H1 (cell line): ENCODE measurements around the gene SASS6. TPM values are rescaled to one million over a fixed set of nuclear protein-coding genes. Genes with fewer than 3 reads are reported as not detected.

Experiments
- CTCF ChIA-PET: fragments of 300-600 bp; sonication (Branson Sonifier 250); formaldehyde crosslinking; loops from one replicate; lab custom pipeline; 2021; ENCODE audit not compliant: partially characterized antibody; lab: Charles Lee
- POLR2A ChIA-PET: fragments of 300-600 bp; sonication (Branson Sonifier 250); formaldehyde crosslinking; loops from one replicate; lab custom pipeline; 2021; ENCODE audit warnings: inconsistent platforms; ENCODE audit not compliant: partially characterized antibody; lab: Charles Lee
- DNase-seq, 2 experiments: peaks; one replicate each; pipeline versions ENCODE4 v3.0.0 to v3.0.0-alpha.2; 2010 to 2022; ENCODE audit warnings: low spot score in 2 of 2, low read depth in 1 of 2, mixed read lengths in 1 of 2
- FAIRE-seq: peaks from 2 replicates; lab custom pipeline; 2011; peaks lifted over from hg19 to GRCh38; lab: Jason Lieb, UNC
- H2AFZ ChIP-seq: 2 replicates; pipeline ENCODE4 v1.8.1; 2012; ENCODE audit warnings: low read length, inconsistent platforms
- H2AK5ac ChIP-seq: 2 replicates; pipeline ENCODE4 v1.6.1; 2013; ENCODE audit warnings: low read depth, low read length
- H2BK120ac ChIP-seq: replicated peaks from 2 replicates; pipeline ENCODE3; 2013; ENCODE audit warnings: low read depth, low read length, inconsistent platforms
- H2BK12ac ChIP-seq: 2 replicates; pipeline ENCODE4 v1.6.1; 2013; ENCODE audit warnings: low read depth, low read length
- H2BK15ac ChIP-seq: 2 replicates; pipeline ENCODE4 v1.6.1; 2013; ENCODE audit warnings: low read length
- H2BK20ac ChIP-seq: 2 replicates; pipeline ENCODE4 v1.6.1; 2013; ENCODE audit warnings: low read length
- H2BK5ac ChIP-seq: 2 replicates; pipeline ENCODE4 v1.6.1; 2013; ENCODE audit warnings: low read depth, low read length
- H3K14ac ChIP-seq: 2 replicates; pipeline ENCODE4 v1.6.1; 2013; ENCODE audit warnings: inconsistent platforms; ENCODE audit not compliant: insufficient read length
- H3K18ac ChIP-seq: 2 replicates; pipeline ENCODE4 v1.6.1; 2013; ENCODE audit warnings: low read length; ENCODE audit errors: extremely low read depth
- H3K23ac ChIP-seq: 2 replicates; pipeline ENCODE4 v1.6.1; 2013; ENCODE audit warnings: inconsistent platforms; ENCODE audit not compliant: insufficient read length
- H3K23me2 ChIP-seq: 2 replicates; pipeline ENCODE4 v1.6.1; 2013; ENCODE audit warnings: low read depth, low read length
- H3K27ac ChIP-seq: 2 replicates; pipeline ENCODE4 v1.6.1; 2011; ENCODE audit warnings: low read depth, low read length, inconsistent platforms
- H3K27me3 ChIP-seq, 4 experiments: replicated peaks in 1 of 4; 1 replicate in 1 of 4; 2 replicates in 3 of 4; pipeline versions ENCODE4 v1.6.1 to v1.8.1; 2011 to 2013; ENCODE audit warnings: low read length in 3 of 4, mild to moderate bottlenecking in 3 of 4, inconsistent platforms in 2 of 4, mixed read lengths in 2 of 4, moderate library complexity in 1 of 4; ENCODE audit not compliant: control insufficient read depth in 3 of 4, insufficient read depth in 3 of 4; ENCODE audit errors: extremely low read depth in 1 of 4
- H3K36me3 ChIP-seq, 4 experiments: 2 replicates each; pipeline versions ENCODE4 v1.6.1 to v1.8.1; 2011 to 2013; ENCODE audit warnings: mild to moderate bottlenecking in 4 of 4, low read length in 3 of 4, moderate library complexity in 2 of 4, control low read depth in 1 of 4, inconsistent platforms in 1 of 4; ENCODE audit not compliant: insufficient read depth in 4 of 4, control insufficient read depth in 2 of 4
- H3K4ac ChIP-seq: replicated peaks from 2 replicates; pipeline ENCODE3; 2013; ENCODE audit warnings: low read length, low read depth, mixed read lengths, inconsistent platforms; ENCODE audit not compliant: insufficient read length
- H3K4me1 ChIP-seq, 4 experiments: replicated peaks in 1 of 4; 1 replicate in 1 of 4; 2 replicates in 3 of 4; pipeline versions ENCODE4 v1.6.1 to v1.8.1; 2011 to 2013; ENCODE audit warnings: low read length in 3 of 4, inconsistent platforms in 2 of 4, mixed read lengths in 1 of 4; ENCODE audit not compliant: insufficient read depth in 4 of 4, control insufficient read depth in 3 of 4
- H3K4me2 ChIP-seq, 2 experiments: 2 replicates each; pipeline versions ENCODE4 v1.6.1 to v1.8.1; 2011 to 2013; ENCODE audit warnings: low read depth in 2 of 2, low read length in 2 of 2, control low read depth in 1 of 2, inconsistent platforms in 1 of 2, mild to moderate bottlenecking in 1 of 2; ENCODE audit not compliant: insufficient read depth in 1 of 2
- H3K4me3 ChIP-seq, 4 experiments: fragments of 200-600, 300-600 bp in 1 of 4; sonication (generic), shearing (Covaris generic), sonication (Bioruptor Twin) in 1 of 4; 2 replicates each; pipeline versions ENCODE4 v1.5.1 to v1.8.1; 2011 to 2016; ENCODE audit warnings: low read length in 4 of 4, low read depth in 3 of 4, control low read depth in 2 of 4, inconsistent platforms in 2 of 4, mild to moderate bottlenecking in 2 of 4, mixed read lengths in 1 of 4, moderate library complexity in 1 of 4; ENCODE audit not compliant: insufficient read depth in 2 of 4; ENCODE audit errors: extremely low read depth in 1 of 4
- H3K56ac ChIP-seq: replicated peaks from 2 replicates; pipeline ENCODE3; 2013; ENCODE audit warnings: low read depth, mild to moderate bottlenecking, mixed read lengths, low read length, inconsistent platforms; ENCODE audit not compliant: insufficient read length
- H3K79me1 ChIP-seq: 2 replicates; pipeline ENCODE4 v1.6.1; 2013; ENCODE audit warnings: low read depth, low read length, control low read depth
- H3K79me2 ChIP-seq, 2 experiments: 2 replicates each; pipeline versions ENCODE4 v1.6.1 to v1.8.1; 2012 to 2013; ENCODE audit warnings: low read length in 2 of 2, mild to moderate bottlenecking in 2 of 2, inconsistent platforms in 1 of 2; ENCODE audit not compliant: insufficient read depth in 2 of 2, control insufficient read depth in 1 of 2
- H3K9ac ChIP-seq, 4 experiments: replicated peaks in 1 of 4; 1 replicate in 1 of 4; 2 replicates in 3 of 4; pipeline versions ENCODE4 v1.6.1 to v1.8.1; 2011 to 2013; ENCODE audit warnings: low read depth in 3 of 4, low read length in 3 of 4, control low read depth in 2 of 4, mild to moderate bottlenecking in 2 of 4, moderate library complexity in 2 of 4, inconsistent platforms in 1 of 4; ENCODE audit errors: extremely low read depth in 1 of 4
- H3K9me3 ChIP-seq, 2 experiments: 2 replicates each; pipeline versions ENCODE4 v1.6.1 to v1.8.1; 2012 to 2013; ENCODE audit warnings: mild to moderate bottlenecking in 2 of 2, moderate library complexity in 2 of 2, control low read depth in 1 of 2, inconsistent platforms in 1 of 2, low read depth in 1 of 2, low read length in 1 of 2, mixed read lengths in 1 of 2; ENCODE audit not compliant: insufficient read depth in 2 of 2
- H4K20me1 ChIP-seq, 2 experiments: replicated peaks in 1 of 2; 2 replicates each; pipeline versions ENCODE3 to v1.8.1; 2011 to 2013; ENCODE audit warnings: inconsistent platforms in 2 of 2, low read length in 2 of 2, mild to moderate bottlenecking in 1 of 2; ENCODE audit not compliant: insufficient read depth in 2 of 2, control insufficient read depth in 1 of 2
- H4K5ac ChIP-seq: 2 replicates; pipeline ENCODE4 v1.6.1; 2013; ENCODE audit warnings: low read length, low read depth, mixed read lengths, inconsistent platforms; ENCODE audit not compliant: insufficient read length
- H4K8ac ChIP-seq: 2 replicates; pipeline ENCODE4 v1.8.0; 2013; ENCODE audit warnings: mild to moderate bottlenecking, moderate library complexity, low read length, inconsistent platforms; ENCODE audit not compliant: insufficient read depth; ENCODE audit errors: extremely low read depth
- H4K91ac ChIP-seq: replicated peaks from 2 replicates; pipeline ENCODE3; 2013; ENCODE audit warnings: low read length, mixed read lengths, inconsistent platforms; ENCODE audit not compliant: insufficient read length
- ATF3 ChIP-seq: IDR thresholded peaks from 2 replicates; pipeline ENCODE4 v1.6.1; 2011; ENCODE audit warnings: low read depth, mild to moderate bottlenecking, low read length; ENCODE audit not compliant: insufficient read depth
- BCL11A ChIP-seq, 2 experiments: IDR thresholded peaks; one replicate each; pipeline ENCODE4 v1.6.1; 2011; ENCODE audit warnings: low read depth in 2 of 2, low read length in 2 of 2, mild to moderate bottlenecking in 2 of 2
- CEBPB ChIP-seq: IDR thresholded peaks from 2 replicates; pipeline ENCODE4 v1.6.1; 2012; ENCODE audit warnings: low read depth, low read length
- EZH2 ChIP-seq: fragments of 200-600 bp; sonication (generic); IDR thresholded peaks from 2 replicates; pipeline ENCODE4 v1.7.1; 2012; ENCODE audit warnings: low read depth, mild to moderate bottlenecking, moderate library complexity, low read length, inconsistent platforms; ENCODE audit not compliant: severe bottlenecking
- FOSL1 ChIP-seq: IDR thresholded peaks from 2 replicates; pipeline ENCODE4 v1.6.1; 2011; ENCODE audit warnings: mild to moderate bottlenecking, low read depth, low read length, moderate library complexity; ENCODE audit not compliant: insufficient read depth
- HDAC6 ChIP-seq: IDR thresholded peaks from one replicate; pipeline ENCODE4 v1.7.1; 2012; ENCODE audit warnings: low read depth, mild to moderate bottlenecking, inconsistent platforms, low read length, moderate library complexity
- JUN ChIP-seq: IDR thresholded peaks from 2 replicates; pipeline ENCODE4 v1.6.1; 2011; ENCODE audit warnings: low read depth, mild to moderate bottlenecking, improper control_type of control experiment, low read length
- POLR2A ChIP-seq, 2 experiments: IDR thresholded peaks; 1 replicate in 1 of 2; 2 replicates in 1 of 2; pipeline ENCODE4 v1.6.1; 2011; ENCODE audit warnings: low read depth in 2 of 2, low read length in 2 of 2, mild to moderate bottlenecking in 2 of 2; ENCODE audit errors: control extremely low read depth in 1 of 2
- RNF2 ChIP-seq: fragments of 200-900, 300-1000 bp; sonication (generic); IDR thresholded peaks from 2 replicates; pipeline ENCODE4 v1.7.1; 2016; ENCODE audit warnings: borderline replicate concordance, low read depth, mild to moderate bottlenecking, antibody characterized with exemption, low read length; ENCODE audit not compliant: poor library complexity, severe bottlenecking; ENCODE audit errors: missing control alignments
- RXRA ChIP-seq: IDR thresholded peaks from 2 replicates; pipeline ENCODE4 v1.6.1; 2011; ENCODE audit warnings: low read depth, mild to moderate bottlenecking, low read length, moderate library complexity; ENCODE audit not compliant: insufficient read depth
- SP4 ChIP-seq: IDR thresholded peaks from 2 replicates; pipeline ENCODE4 v1.6.1; 2012; ENCODE audit warnings: low read length, inconsistent platforms
- ZNF274 ChIP-seq: IDR thresholded peaks from 2 replicates; pipeline ENCODE4 v1.7.0; 2012; ENCODE audit warnings: low read length, borderline replicate concordance; ENCODE audit errors: extremely low read depth
- WGBS, 2 experiments: shearing (Covaris generic) in 1 of 2; methylation state at CpG; one replicate each; pipeline versions ENCODE4 v1.1.6 to v1.1.7; 2013 to 2015; ENCODE audit warnings: low lambda C conversion rate in 2 of 2, mixed read lengths in 2 of 2, inconsistent platforms in 1 of 2, low coverage in 1 of 2, missing lambda C conversion rate in 1 of 2; ENCODE audit not compliant: insufficient replicate concordance in 2 of 2, insufficient coverage in 1 of 2, insufficient read length in 1 of 2; ENCODE audit errors: extremely low coverage in 1 of 2, missing lambda C conversion rate in 1 of 2; 5-methylcytosine and 5-hydroxymethylcytosine counted together
- polyA plus RNA-seq, 7 experiments: library from polyadenylated mRNA; depleted of rRNA in 3 of 7; stranded (reverse) in 5 of 7; unstranded in 2 of 7; fragments of >200 nt in 5 of 7; fragments of 200-250 nt in 2 of 7; gene quantifications; 1 replicate in 5 of 7; 2 replicates in 1 of 7; 4 replicates in 1 of 7; pipeline versions ENCODE4 v1.2.1 to v1.2.3, GENCODE V29; 2011 to 2013; ENCODE audit warnings: missing spikeins in 2 of 7, mixed read lengths in 2 of 7
- total RNA-seq: library from RNA; stranded (reverse); fragmentation: NEBNext Ultra II Directional; extraction: Animal tissue kit (Norgen Biotek cat#: 25700); gene quantifications from 2 replicates; pipeline ENCODE4 v1.2.1, GENCODE V29; 2021

SASS6 gene
- total and polyA plus RNA-seq, 2 of the 8 experiments (the other 6 are each of a cell fraction or from before 2014, with no cell fraction given): 1.2 to 13.8 TPM

DNA sequence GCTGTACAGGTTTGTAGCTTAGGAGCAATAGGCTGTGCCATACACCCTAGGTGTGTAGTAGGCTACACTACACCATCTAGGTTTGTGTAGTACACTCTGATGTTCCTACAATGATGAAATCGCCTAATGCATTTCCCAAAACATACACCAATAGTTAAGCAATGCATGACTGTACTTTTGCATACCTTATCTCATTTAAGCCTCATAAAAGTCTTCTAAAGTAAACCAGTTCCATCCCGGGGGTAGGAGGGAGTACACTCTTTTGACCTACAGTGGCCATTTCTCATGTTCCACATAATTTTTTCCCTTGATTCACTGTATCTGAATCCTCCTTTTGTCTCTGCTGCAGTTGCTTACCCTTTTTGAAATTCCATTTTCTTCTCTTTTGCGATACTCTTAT, 12.4 kb upstream of the SASS6 start:
- no peak overlapping the region for H2AK5ac ChIP-seq
- no peak overlapping the region for H2BK12ac ChIP-seq
- CTCF ChIA-PET: interaction anchor here (0.6 kb wide), 1 partner anchor 214 kb away, joined by 3 read pairs; no protein-coding TSS in a partner anchor
- WGBS, 2 experiments: 82% methylated on average over 3 of the region's 3 CpGs; no CpG with 5 or more reads in 1 of the 2 experiments
- H3K18ac ChIP-seq: no peak overlapping the region
- H3K36me3 ChIP-seq: peaks cover 0 to 64% (median 21%) of the 10 kb centered on the region in 4 experiments; a peak in 6 of 8 replicates
- no peak overlapping the region for H3K4me3 ChIP-seq
- no peak overlapping the region for H2BK5ac ChIP-seq
- no peak for FAIRE-seq
- H4K91ac ChIP-seq: no peak overlapping the region
- no peak overlapping the region for H3K14ac ChIP-seq
- no peak overlapping the region for H2BK120ac ChIP-seq
- H3K9me3 ChIP-seq: no peaks in the 10 kb centered on the region
- H3K4ac ChIP-seq: no peak overlapping the region
- peaks cover 0 to 6% (median 2%) of the 10 kb centered on the region in 4 experiments; a peak in 3 of 7 replicates for H3K4me1 ChIP-seq
- no peaks in the 10 kb centered on the region for H4K20me1 ChIP-seq
- no peak for TF ChIP-seq EZH2
- TF ChIP-seq SP4: no peak
- TF ChIP-seq JUN: no peak
- no peak for TF ChIP-seq CEBPB
- TF ChIP-seq HDAC6: no peak
- TF ChIP-seq RNF2: no peak
- TF ChIP-seq FOSL1: no peak
- no peak for TF ChIP-seq ATF3
- no peak for TF ChIP-seq ZNF274
- TF ChIP-seq RXRA: no peak
- no peak for TF ChIP-seq POLR2A (IDR thresholded peaks at IDR 0.05; ENCODE audit: control extremely low read depth in 1 of 2, low read depth in 2 of 2, low read length in 2 of 2)
- TF ChIP-seq BCL11A (IDR thresholded peaks at IDR 0.05; ENCODE audit: low read depth in 2 of 2, low read length in 2 of 2): no peak
- no peak overlapping the region for H3K23ac ChIP-seq
- POLR2A ChIA-PET: no interaction called here
- DNase-seq: no peak
- H3K56ac ChIP-seq: no peak overlapping the region
- no peak overlapping the region for H2AFZ ChIP-seq
- no peak overlapping the region for H2BK15ac ChIP-seq
- no peak overlapping the region for H3K9ac ChIP-seq
- H4K8ac ChIP-seq: no peak overlapping the region
- H3K4me2 ChIP-seq: no peak overlapping the region
- H3K27ac ChIP-seq: no peak overlapping the region
- no peaks in the 10 kb centered on the region for H3K27me3 ChIP-seq
- H3K79me2 ChIP-seq: no peaks in the 10 kb centered on the region
- no peaks in the 10 kb centered on the region for H3K79me1 ChIP-seq
- H4K5ac ChIP-seq: no peak overlapping the region
- H3K23me2 ChIP-seq: no peaks in the 10 kb centered on the region
- no peak overlapping the region for H2BK20ac ChIP-seq
